ENCODE results near the gene OTOP3.
A peak's percentile ranks its signal among the peaks of the same experiment; 100 is the strongest.

OTOP3 gene

GRCh38 chr17:74945543-74945942 lies 9.8 kb downstream of the OTOP3 start:
- H3K4me3 ChIP-seq (ENCODE audit: low read depth, low read length): peak overlapping the region; percentile 2; the same call in 1 of the 2 replicates
- peak; percentile 45 for DNase-seq (ENCODE audit: low read depth)
- TF ChIP-seq CTCF (IDR thresholded peaks at IDR 0.05; ENCODE audit: low read depth, low read length, missing control alignments): no peak

- DNase-seq (ENCODE audit: low read depth): no peak
- no peak overlapping the region for H3K4me3 ChIP-seq (ENCODE audit: low read depth, low read length)
- no peak for TF ChIP-seq CTCF (IDR thresholded peaks at IDR 0.05; ENCODE audit: low read depth, low read length, missing control alignments)
Measured at GRCh38 chr17:74946641-74947040, 10.9 kb downstream of the OTOP3 start.

- no peak for TF ChIP-seq CTCF (IDR thresholded peaks at IDR 0.05; ENCODE audit: low read depth, low read length, missing control alignments)
- H3K4me3 ChIP-seq (ENCODE audit: low read depth, low read length): no peak overlapping the region
- no peak for DNase-seq (ENCODE audit: low read depth)
Measured at GRCh38 chr17:74947041-74947754, 11.5 kb downstream of the OTOP3 start.

- no peak for DNase-seq (ENCODE audit: low read depth)
Measured at GRCh38 chr17:74949455-74950115, 13.9 kb downstream of the OTOP3 start.

GRCh38 chr17:74950207-74950606 lies 14.5 kb downstream of the OTOP3 start:
- DNase-seq (ENCODE audit: low read depth): no peak
- TF ChIP-seq CTCF (IDR thresholded peaks at IDR 0.05; ENCODE audit: low read depth, low read length, missing control alignments): no peak
- no peak overlapping the region for H3K4me3 ChIP-seq (ENCODE audit: low read depth, low read length)

More at GRCh38 chr17:74949455-74950115, 13.9 kb downstream of the OTOP3 start:
- TF ChIP-seq CTCF (IDR thresholded peaks at IDR 0.05; ENCODE audit: low read depth, low read length, missing control alignments): no peak
- H3K4me3 ChIP-seq (ENCODE audit: low read depth, low read length): no peak overlapping the region

- no peak overlapping the region for H3K4me3 ChIP-seq (ENCODE audit: low read depth, low read length)
- no peak for TF ChIP-seq CTCF (IDR thresholded peaks at IDR 0.05; ENCODE audit: low read depth, low read length, missing control alignments)
- no peak for DNase-seq (ENCODE audit: low read depth)
Measured at GRCh38 chr17:74951065-74951464, 15.4 kb downstream of the OTOP3 start.

Data from GM12864 (cell line).